ENCODE measurements around the gene MKRN2OS.

Gene MKRN2OS

GRCh38 chr3:12583280-12583679, 38.0 kb upstream of the MKRN2OS start:
- Histone ChIP-seq H3K4me3 (ENCODE audit: low read depth, low read length) (no peak overlapping the region), H3K27ac (ENCODE audit: extremely low read depth, low read depth, low read length) (no peak overlapping the region), H3K4me1 (ENCODE audit: control insufficient read depth, insufficient read depth, low read length) (no peaks in the 10 kb centered on the region), H3K36me3 (ENCODE audit: control insufficient read depth in 2 of 2, insufficient read depth in 1 of 2, low read length in 2 of 2) (peaks cover 33 to 96% of the 10 kb centered on the region in 2 experiments), H3K9me3 (ENCODE audit: control insufficient read depth, insufficient read depth, low read depth, low read length) (no peaks in the 10 kb centered on the region)
- ChIA-PET CTCF (interaction anchor here (0.6 to 1.1 kb wide), 2 partner anchors 137 to 447 kb away, joined by 3 read pairs; no protein-coding TSS in a partner anchor), POLR2A (interaction anchor here (0.6 kb wide), 1 partner anchor 197 kb away, joined by 3 read pairs; no protein-coding TSS in a partner anchor)
- no peak for TF ChIP-seq KLF7 (tag by site-specific recombination; IDR thresholded peaks at IDR 0.05; ENCODE audit: borderline replicate concordance)
- TF ChIP-seq ZNF2 (tag by site-specific recombination; IDR thresholded peaks at IDR 0.05), result no peak
- no peak for TF ChIP-seq ZNF274 (IDR thresholded peaks at IDR 0.05; ENCODE audit: low read length)
- no peak for TF ChIP-seq ZNF274 (tag by site-specific recombination; IDR thresholded peaks at IDR 0.05; ENCODE audit: borderline replicate concordance)
- TF ChIP-seq ZNF561 (tag by site-specific recombination; IDR thresholded peaks at IDR 0.05; ENCODE audit: borderline replicate concordance), result no peak
- TF ChIP-seq SALL2 (tag by site-specific recombination; IDR thresholded peaks at IDR 0.05; ENCODE audit: borderline replicate concordance), result no peak
- TF ChIP-seq ZNF600 (tag by site-specific recombination; IDR thresholded peaks at IDR 0.05), result no peak

GRCh38 chr3:12582730-12583129, 37.4 kb upstream of the MKRN2OS start:
- Histone ChIP-seq H3K4me1 (ENCODE audit: control insufficient read depth, insufficient read depth, low read length) (no peaks in the 10 kb centered on the region), H3K9me3 (ENCODE audit: control insufficient read depth, insufficient read depth, low read depth, low read length) (no peaks in the 10 kb centered on the region), H3K27ac (ENCODE audit: extremely low read depth, low read depth, low read length) (no peak overlapping the region), H3K36me3 (ENCODE audit: control insufficient read depth in 2 of 2, insufficient read depth in 1 of 2, low read length in 2 of 2) (peaks cover 33 to 95% of the 10 kb centered on the region in 2 experiments), H3K4me3 (ENCODE audit: low read depth, low read length) (no peak overlapping the region)
- CTCF ChIA-PET, result interaction anchor here (0.6 kb wide), 1 partner anchor 446 kb away, joined by 3 read pairs; no protein-coding TSS in a partner anchor
- POLR2A ChIA-PET, result no interaction called here
- TF ChIP-seq, protein P1, sequence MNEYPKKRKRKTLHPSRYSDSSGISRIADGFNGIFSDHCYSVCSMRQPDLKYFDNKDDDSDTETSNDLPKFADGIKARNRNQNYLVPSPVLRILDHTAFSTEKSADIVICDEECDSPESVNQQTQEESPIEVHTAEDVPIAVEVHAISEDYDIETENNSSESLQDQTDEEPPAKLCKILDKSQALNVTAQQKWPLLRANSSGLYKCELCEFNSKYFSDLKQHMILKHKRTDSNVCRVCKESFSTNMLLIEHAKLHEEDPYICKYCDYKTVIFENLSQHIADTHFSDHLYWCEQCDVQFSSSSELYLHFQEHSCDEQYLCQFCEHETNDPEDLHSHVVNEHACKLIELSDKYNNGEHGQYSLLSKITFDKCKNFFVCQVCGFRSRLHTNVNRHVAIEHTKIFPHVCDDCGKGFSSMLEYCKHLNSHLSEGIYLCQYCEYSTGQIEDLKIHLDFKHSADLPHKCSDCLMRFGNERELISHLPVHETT (tag by site-specific recombination; IDR thresholded peaks at IDR 0.05), result no peak

DNA sequence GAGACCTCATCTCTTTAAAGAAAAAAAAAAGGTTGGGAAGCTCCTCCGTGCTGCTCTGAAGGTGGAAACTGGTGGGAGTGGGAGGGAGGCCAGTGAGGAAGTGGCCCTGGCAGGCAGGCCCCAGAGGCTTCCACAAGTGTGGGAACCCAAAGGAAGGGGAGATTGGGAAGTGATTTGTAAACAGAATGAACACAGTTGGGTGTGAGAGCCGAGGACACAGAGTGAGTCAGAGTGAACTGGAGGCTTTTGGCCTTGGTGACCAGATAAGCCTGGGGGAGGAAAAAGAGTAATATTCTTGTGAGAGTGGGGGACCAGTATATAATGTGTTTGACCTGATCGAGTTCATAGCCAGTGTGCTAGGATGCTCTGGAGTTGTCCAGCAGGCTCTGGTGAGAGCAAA, 34.6 kb upstream of the MKRN2OS start:
- Histone ChIP-seq H3K9me3 (ENCODE audit: control insufficient read depth, insufficient read depth, low read depth, low read length) (no peaks in the 10 kb centered on the region), H3K36me3 (ENCODE audit: control insufficient read depth in 2 of 2, insufficient read depth in 1 of 2, low read length in 2 of 2) (peaks cover 35 to 95% of the 10 kb centered on the region in 2 experiments), H3K4me3 (ENCODE audit: low read depth, low read length) (no peak overlapping the region), H3K27ac (ENCODE audit: extremely low read depth, low read depth, low read length) (no peak overlapping the region), H3K4me1 (ENCODE audit: control insufficient read depth, insufficient read depth, low read length) (no peaks in the 10 kb centered on the region)
- TF ChIP-seq ZNF248 (tag by site-specific recombination; IDR thresholded peaks at IDR 0.05) (no peak), ZNF23 (tag by site-specific recombination; IDR thresholded peaks at IDR 0.05; ENCODE audit: borderline replicate concordance) (no peak), AEBP2 (tag by site-specific recombination; IDR thresholded peaks at IDR 0.05; ENCODE audit: borderline replicate concordance) (no peak), HOXA7 (CRISPR knock-in tag; IDR thresholded peaks at IDR 0.05; ENCODE audit: borderline replicate concordance) (no peak), ZNF621 (tag by site-specific recombination; IDR thresholded peaks at IDR 0.05) (no peak)
- ChIA-PET CTCF (no interaction called here), POLR2A (no interaction called here)

DNA sequence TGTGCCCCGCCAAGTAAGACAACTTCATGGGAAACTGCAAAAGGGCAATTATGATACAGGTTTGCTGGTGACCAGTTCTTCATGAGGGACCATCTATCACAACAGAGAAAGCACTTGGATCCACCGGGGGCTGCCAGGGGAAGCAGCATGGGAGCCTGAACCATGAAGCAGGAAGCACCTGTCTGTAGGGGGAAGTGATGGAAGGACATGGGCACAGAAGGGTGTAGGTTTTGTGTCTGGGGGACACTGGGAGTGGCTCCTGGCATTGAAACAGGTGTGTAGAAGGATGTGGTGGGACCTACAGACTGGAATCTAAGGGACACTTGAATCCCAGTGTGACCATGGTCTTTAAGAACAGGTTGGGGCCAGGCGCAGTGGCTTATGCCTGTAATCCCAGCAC, 34.2 kb upstream of the MKRN2OS start:
- no peaks in the 10 kb centered on the region for H3K9me3 ChIP-seq (ENCODE audit: control insufficient read depth, insufficient read depth, low read depth, low read length)
- ChIA-PET POLR2A (no interaction called here), CTCF (interaction anchor here (0.7 to 1.2 kb wide), 4 partner anchors 10 to 141 kb away, joined by 3 to 5 read pairs (median 4); no protein-coding TSS in a partner anchor)
- no peak overlapping the region for H3K4me3 ChIP-seq (ENCODE audit: low read depth, low read length)
- no peak for TF ChIP-seq ZNF23 (tag by site-specific recombination; IDR thresholded peaks at IDR 0.05; ENCODE audit: borderline replicate concordance)
- no peak for TF ChIP-seq ZBTB49 (tag by site-specific recombination; IDR thresholded peaks at IDR 0.05; ENCODE audit: low read depth)
- TF ChIP-seq SP3 (tag by site-specific recombination; IDR thresholded peaks at IDR 0.05), result no peak
- no peak for TF ChIP-seq ZNF2 (tag by site-specific recombination; IDR thresholded peaks at IDR 0.05)
- TF ChIP-seq, protein P2, sequence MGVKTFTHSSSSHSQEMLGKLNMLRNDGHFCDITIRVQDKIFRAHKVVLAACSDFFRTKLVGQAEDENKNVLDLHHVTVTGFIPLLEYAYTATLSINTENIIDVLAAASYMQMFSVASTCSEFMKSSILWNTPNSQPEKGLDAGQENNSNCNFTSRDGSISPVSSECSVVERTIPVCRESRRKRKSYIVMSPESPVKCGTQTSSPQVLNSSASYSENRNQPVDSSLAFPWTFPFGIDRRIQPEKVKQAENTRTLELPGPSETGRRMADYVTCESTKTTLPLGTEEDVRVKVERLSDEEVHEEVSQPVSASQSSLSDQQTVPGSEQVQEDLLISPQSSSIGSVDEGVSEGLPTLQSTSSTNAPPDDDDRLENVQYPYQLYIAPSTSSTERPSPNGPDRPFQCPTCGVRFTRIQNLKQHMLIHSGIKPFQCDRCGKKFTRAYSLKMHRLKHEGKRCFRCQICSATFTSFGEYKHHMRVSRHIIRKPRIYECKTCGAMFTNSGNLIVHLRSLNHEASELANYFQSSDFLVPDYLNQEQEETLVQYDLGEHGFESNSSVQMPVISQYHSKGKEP (tag by site-specific recombination; IDR thresholded peaks at IDR 0.05), result no peak
- TF ChIP-seq ZBTB1 (tag by site-specific recombination; IDR thresholded peaks at IDR 0.05), result no peak
- TF ChIP-seq ZNF449 (tag by site-specific recombination; IDR thresholded peaks at IDR 0.05), result no peak
- no peak overlapping the region for H3K27ac ChIP-seq (ENCODE audit: extremely low read depth, low read depth, low read length)
- no peaks in the 10 kb centered on the region for H3K4me1 ChIP-seq (ENCODE audit: control insufficient read depth, insufficient read depth, low read length)
- peaks cover 35 to 95% of the 10 kb centered on the region in 2 experiments for H3K36me3 ChIP-seq (ENCODE audit: control insufficient read depth in 2 of 2, insufficient read depth in 1 of 2, low read length in 2 of 2)

All from HEK293 (cell line).